OCI-LY3 (cell line): ENCODE measurements around the gene OXLD1.
A peak's percentile ranks its signal among the peaks of the same experiment; 100 is the strongest.

Source experiments
- H2AFZ ChIP-seq: fragments of 200-600, 300-600 bp; shearing (Covaris generic); 2 replicates; pipeline ENCODE4 v1.6.0; 2014; ENCODE audit warnings: antibody characterized with exemption, low read depth, low read length
- H3K27ac ChIP-seq: fragments of 200-600, 300-600 bp; sonication (generic); 2 replicates; pipeline ENCODE4 v1.5.1; 2014; ENCODE audit warnings: mild to moderate bottlenecking, low read length, moderate library complexity, mixed read lengths
- H3K27me3 ChIP-seq: fragments of 200-600, 300-600 bp; sonication (generic); 2 replicates; pipeline ENCODE4 v1.6.1; 2014; ENCODE audit warnings: low read depth, low read length, mixed read lengths
- H3K36me3 ChIP-seq: fragments of 200-600, 300-600 bp; sonication (generic); replicated peaks from 2 replicates; pipeline ENCODE3; 2014; ENCODE audit warnings: low read depth, low read length, mixed read lengths
- H3K4me1 ChIP-seq: fragments of 300-600, 200-600 bp; sonication (generic); 2 replicates; pipeline ENCODE4 v1.6.1; 2014; ENCODE audit warnings: low read length, mixed read lengths
- H3K4me2 ChIP-seq: fragments of 200-600, 300-600 bp; sonication (generic); 2 replicates; pipeline ENCODE4 v1.6.1; 2014; ENCODE audit warnings: low read length, mixed read lengths
- H3K4me3 ChIP-seq: fragments of 300-600, 200-600 bp; sonication (generic); 2 replicates; pipeline ENCODE4 v1.5.1; 2014; ENCODE audit warnings: antibody characterized with exemption, mild to moderate bottlenecking, low read length, moderate library complexity
- H3K79me2 ChIP-seq: fragments of 300-600, 200-600 bp; shearing (Covaris generic); 2 replicates; pipeline ENCODE4 v1.6.1; 2014; ENCODE audit warnings: mild to moderate bottlenecking, low read length, mixed read lengths
- H3K9ac ChIP-seq: fragments of 300-600, 200-600 bp; shearing (Covaris generic); 2 replicates; pipeline ENCODE4 v1.6.0; 2014; ENCODE audit warnings: mild to moderate bottlenecking, low read length, moderate library complexity
- H3K9me3 ChIP-seq: fragments of 200-600, 300-600 bp; shearing (Covaris generic); 2 replicates; pipeline ENCODE4 v1.6.1; 2014; ENCODE audit warnings: low read length, mixed read lengths; ENCODE audit not compliant: insufficient read depth
- H4K20me1 ChIP-seq: fragments of 200-600, 300-600 bp; sonication (generic); 2 replicates; pipeline ENCODE4 v1.6.1; 2016; ENCODE audit warnings: low read length, mixed read lengths; ENCODE audit not compliant: insufficient read depth
- CTCF ChIP-seq: fragments of 200-600, 300-600 bp; sonication (generic); IDR thresholded peaks from 2 replicates; pipeline ENCODE4 v1.5.1; 2014; ENCODE audit warnings: antibody characterized with exemption, low read length, low read depth
- EZH2phosphoT487 ChIP-seq: fragments of 200-600 bp; shearing (Covaris generic); IDR thresholded peaks from 2 replicates; pipeline ENCODE4 v1.6.1; 2018; ENCODE audit warnings: antibody characterized with exemption, mixed run types, low read depth

Gene OXLD1

GRCh38 chr17:81684442-81684911, 18.1 kb upstream of the OXLD1 start:
- Histone ChIP-seq H3K36me3 (peaks cover 10% of the 10 kb centered on the region), H3K4me2 (peak overlapping the region; percentile 100), H4K20me1 (0 out of 2 replicates have a peak, but pooled peaks cover 6% of the 10 kb centered on the region), H2AFZ (no peak overlapping the region), H3K9ac (peak overlapping the region; percentile 84), H3K27me3 (no peaks in the 10 kb centered on the region), H3K4me1 (peaks cover 18% of the 10 kb centered on the region), H3K4me3 (peak overlapping the region; percentile 87), H3K79me2 (peaks cover 56% of the 10 kb centered on the region), H3K27ac (peak overlapping the region; percentile 28; the same call in 1 of the 2 replicates), H3K9me3 (no peaks in the 10 kb centered on the region)
- TF ChIP-seq EZH2phosphoT487 (no peak), CTCF (no peak)

- peaks cover 18% of the 10 kb centered on the region for H3K4me1 ChIP-seq
- TF ChIP-seq CTCF (no peak), EZH2phosphoT487 (no peak)
- peaks cover 56% of the 10 kb centered on the region for H3K79me2 ChIP-seq
- H3K4me3 ChIP-seq: peak within 1 kb of the TSS; percentile 87
- H3K9me3 ChIP-seq: no peaks in the 10 kb centered on the region
- H3K27ac ChIP-seq: peak within 1 kb of the TSS; percentile 38
- H3K9ac ChIP-seq: peak within 1 kb of the TSS; percentile 84
- no peaks in the 10 kb centered on the region for H3K27me3 ChIP-seq
- H4K20me1 ChIP-seq: 0 out of 2 replicates have a peak, but pooled peaks cover 6% of the 10 kb centered on the region
- peak within 1 kb of the TSS; percentile 100 for H3K4me2 ChIP-seq
- H2AFZ ChIP-seq: 0 out of 2 replicates have a peak within 1 kb of the TSS, but pooled peaks have one; percentile 10
- H3K36me3 ChIP-seq: peaks cover 10% of the 10 kb centered on the region
Measured at GRCh38 chr17:81683584-81684441, 17.4 kb upstream of the OXLD1 start, which contains the start of the genes ARL16 and HGS. ARL16 (minus strand) TSS chr17:81683797; CDS start chr17:81683753, 44 bp downstream. HGS (plus strand) TSS chr17:81684011; CDS start chr17:81684067, 56 bp downstream.

GRCh38 chr17:81683208-81683583, 16.8 kb upstream of the OXLD1 start:
- Histone ChIP-seq H4K20me1 (0 out of 2 replicates have a peak, but pooled peaks cover 6% of the 10 kb centered on the region), H3K4me2 (peak overlapping the region; percentile 97), H3K36me3 (peaks cover 10% of the 10 kb centered on the region), H3K27ac (peak overlapping the region; percentile 38), H2AFZ (0 out of 2 replicates have a peak overlapping the region, but pooled peaks have one; percentile 10), H3K4me1 (peaks cover 18% of the 10 kb centered on the region), H3K79me2 (peaks cover 56% of the 10 kb centered on the region), H3K27me3 (no peaks in the 10 kb centered on the region), H3K9ac (peak overlapping the region; percentile 81), H3K9me3 (no peaks in the 10 kb centered on the region), H3K4me3 (peak overlapping the region; percentile 87)
- TF ChIP-seq CTCF: no peak
- TF ChIP-seq EZH2phosphoT487: no peak

GRCh38 chr17:81682565-81683207, 16.3 kb upstream of the OXLD1 start:
- Histone ChIP-seq H3K27me3 (no peaks in the 10 kb centered on the region), H3K4me2 (peak overlapping the region; percentile 97), H3K79me2 (peaks cover 56% of the 10 kb centered on the region)

More at GRCh38 chr17:81682565-81683207, 16.3 kb upstream of the OXLD1 start:
- Histone ChIP-seq H2AFZ (0 out of 2 replicates have a peak overlapping the region, but pooled peaks have one; percentile 10), H4K20me1 (0 out of 2 replicates have a peak, but pooled peaks cover 6% of the 10 kb centered on the region), H3K27ac (peak overlapping the region; percentile 38; the same call in 1 of the 2 replicates), H3K36me3 (peaks cover 10% of the 10 kb centered on the region), H3K4me3 (peak overlapping the region; percentile 87), H3K9ac (peak overlapping the region; percentile 81), H3K9me3 (no peaks in the 10 kb centered on the region), H3K4me1 (peaks cover 18% of the 10 kb centered on the region)
- TF ChIP-seq EZH2phosphoT487 (no peak), CTCF (no peak)
